ENCODE measurements around the gene IGFL2.
"Not testable (repeated sequence)": the region's sequence is repeated elsewhere in the genome, so short reads cannot be mapped to it uniquely, and the experiment has no call there.

Gene IGFL2

GRCh38 chr19:46207858-46208257 lies 59.8 kb downstream of the IGFL2 start:
- H3K9me3 ChIP-seq (ENCODE audit: control insufficient read depth, low read length); H3K4me3 ChIP-seq (ENCODE audit: insufficient read depth, low read depth, low read length, poor library complexity, severe bottlenecking); DNase-seq; H3K27ac ChIP-seq (ENCODE audit: insufficient read depth, low read length, poor library complexity, severe bottlenecking); H3K4me1 ChIP-seq (ENCODE audit: control insufficient read depth, insufficient read depth, low read length, poor library complexity, severe bottlenecking); H3K27me3 ChIP-seq (replicated peaks; ENCODE audit: control insufficient read depth, insufficient read depth, low read length, poor library complexity, severe bottlenecking); H3K36me3 ChIP-seq (ENCODE audit: control insufficient read depth, insufficient read depth, low read length): not testable (repeated sequence)

DNA sequence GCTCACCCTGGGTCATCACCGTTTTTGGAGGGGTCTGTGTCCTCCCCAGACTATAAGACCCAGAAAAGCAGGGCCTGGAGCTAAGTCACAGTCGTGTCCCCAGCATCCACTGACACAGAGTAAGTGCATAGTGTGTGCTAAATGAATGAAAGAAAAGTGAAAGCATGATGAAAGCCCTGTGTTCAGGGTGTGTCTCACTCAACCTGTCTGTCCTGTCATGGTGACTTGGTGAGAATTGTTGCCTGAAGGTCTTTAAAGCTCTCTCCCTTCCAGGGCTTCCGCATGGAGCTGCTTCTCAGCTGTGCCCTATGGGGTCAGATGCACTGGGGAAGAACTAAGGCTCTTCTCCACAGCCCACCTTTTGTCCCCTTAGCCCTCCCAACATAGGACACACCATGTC lies 61.0 kb downstream of the IGFL2 start:
- DNase-seq, result no peak
- Histone ChIP-seq H3K9me3 (ENCODE audit: control insufficient read depth, low read length) (no peaks in the 10 kb centered on the region), H3K4me3 (ENCODE audit: insufficient read depth, low read depth, low read length, poor library complexity, severe bottlenecking) (no peak overlapping the region), H3K36me3 (ENCODE audit: control insufficient read depth, insufficient read depth, low read length) (no peaks in the 10 kb centered on the region), H3K27ac (ENCODE audit: insufficient read depth, low read length, poor library complexity, severe bottlenecking) (no peak overlapping the region), H3K27me3 (replicated peaks; ENCODE audit: control insufficient read depth, insufficient read depth, low read length, poor library complexity, severe bottlenecking) (no peaks in the 10 kb centered on the region), H3K4me1 (ENCODE audit: control insufficient read depth, insufficient read depth, low read length, poor library complexity, severe bottlenecking) (no peaks in the 10 kb centered on the region)

DNA sequence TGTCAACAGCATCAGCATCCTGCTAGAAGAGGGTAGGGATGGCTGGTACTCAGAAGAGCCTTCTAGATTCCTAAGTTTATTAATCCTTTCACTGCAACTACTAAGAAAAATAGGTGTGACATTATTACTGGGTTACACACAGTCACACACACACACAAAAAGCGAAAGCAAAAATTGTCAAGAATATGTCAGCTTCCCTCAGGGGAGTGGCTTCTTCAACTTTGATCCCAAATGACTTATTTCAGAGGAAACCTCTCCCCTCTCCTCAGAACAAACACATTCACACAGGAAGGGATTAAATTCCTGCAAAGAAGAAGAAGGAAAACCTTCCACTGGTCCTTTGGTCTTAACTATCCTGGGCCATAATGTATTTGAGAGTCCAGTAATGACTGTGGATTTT lies 61.4 kb downstream of the IGFL2 start:
- Histone ChIP-seq H3K4me3 (ENCODE audit: insufficient read depth, low read depth, low read length, poor library complexity, severe bottlenecking) (no peak overlapping the region), H3K27ac (ENCODE audit: insufficient read depth, low read length, poor library complexity, severe bottlenecking) (no peak overlapping the region), H3K36me3 (ENCODE audit: control insufficient read depth, insufficient read depth, low read length) (no peaks in the 10 kb centered on the region), H3K27me3 (replicated peaks; ENCODE audit: control insufficient read depth, insufficient read depth, low read length, poor library complexity, severe bottlenecking) (no peaks in the 10 kb centered on the region), H3K9me3 (ENCODE audit: control insufficient read depth, low read length) (no peaks in the 10 kb centered on the region), H3K4me1 (ENCODE audit: control insufficient read depth, insufficient read depth, low read length, poor library complexity, severe bottlenecking) (no peaks in the 10 kb centered on the region)
- no peak for DNase-seq

GRCh38 chr19:46210669-46211068 lies 62.6 kb downstream of the IGFL2 start:
- H3K27me3 ChIP-seq (replicated peaks; ENCODE audit: control insufficient read depth, insufficient read depth, low read length, poor library complexity, severe bottlenecking), result no peaks in the 10 kb centered on the region
- DNase-seq, result no peak
- H3K4me1 ChIP-seq (ENCODE audit: control insufficient read depth, insufficient read depth, low read length, poor library complexity, severe bottlenecking), result no peaks in the 10 kb centered on the region
- H3K4me3 ChIP-seq (ENCODE audit: insufficient read depth, low read depth, low read length, poor library complexity, severe bottlenecking), result no peak overlapping the region
- H3K36me3 ChIP-seq (ENCODE audit: control insufficient read depth, insufficient read depth, low read length), result no peaks in the 10 kb centered on the region
- H3K9me3 ChIP-seq (ENCODE audit: control insufficient read depth, low read length), result no peaks in the 10 kb centered on the region
- H3K27ac ChIP-seq (ENCODE audit: insufficient read depth, low read length, poor library complexity, severe bottlenecking), result no peak overlapping the region

Data from effector memory CD4-positive, alpha-beta T cell (primary cell).